ENCODE results near the gene ATAD5.

- TF ChIP-seq FOXK2 (IDR thresholded peaks at IDR 0.05) (no peak), ELF4 (IDR thresholded peaks at IDR 0.05) (no peak), ARNT (IDR thresholded peaks at IDR 0.05) (no peak), SUZ12 (IDR thresholded peaks at IDR 0.05) (no peak), SP1 (IDR thresholded peaks at IDR 0.05) (no peak), FOXM1 (IDR thresholded peaks at IDR 0.05; ENCODE audit: borderline replicate concordance) (no peak), CTBP1 (IDR thresholded peaks at IDR 0.05; ENCODE audit: borderline replicate concordance) (no peak), LEF1 (IDR thresholded peaks at IDR 0.05; ENCODE audit: borderline replicate concordance) (no peak), BHLHE40 (IDR thresholded peaks at IDR 0.05; ENCODE audit: borderline replicate concordance) (no peak)
Measured at GRCh38 chr17:30926516-30926915, 94.8 kb downstream of the ATAD5 start.
